Activated CD4-positive, CD25-positive, alpha-beta regulatory T cell treated with anti-CD3 and anti-CD28 coated beads, Interleukin-2, amount 50 U/mL, for 72 hours (primary cell): Measurements from ENCODE around the gene LCE2B.
"Not testable (repeated sequence)": the region's sequence is repeated elsewhere in the genome, so short reads cannot be mapped to it uniquely, and the experiment has no call there.

Source experiments
- DNase-seq: peaks from one replicate; pipeline ENCODE4 v3.0.0; 2021

LCE2B gene

GRCh38 chr1:152685823-152686222, at the start of gene LCE2B:
Gene LCE2B, plus strand, starts transcription at chr1:152686123. Its CDS starts 721 bp downstream, at chr1:152686844.
- DNase-seq = not testable (repeated sequence)

- no peak for DNase-seq
These were observed 45.6 kb upstream of the LCE2B start for GRCh38 chr1:152640351-152640750.

- no peak for DNase-seq
These were observed 42.0 kb upstream of the LCE2B start for GRCh38 chr1:152643945-152644344.

DNA sequence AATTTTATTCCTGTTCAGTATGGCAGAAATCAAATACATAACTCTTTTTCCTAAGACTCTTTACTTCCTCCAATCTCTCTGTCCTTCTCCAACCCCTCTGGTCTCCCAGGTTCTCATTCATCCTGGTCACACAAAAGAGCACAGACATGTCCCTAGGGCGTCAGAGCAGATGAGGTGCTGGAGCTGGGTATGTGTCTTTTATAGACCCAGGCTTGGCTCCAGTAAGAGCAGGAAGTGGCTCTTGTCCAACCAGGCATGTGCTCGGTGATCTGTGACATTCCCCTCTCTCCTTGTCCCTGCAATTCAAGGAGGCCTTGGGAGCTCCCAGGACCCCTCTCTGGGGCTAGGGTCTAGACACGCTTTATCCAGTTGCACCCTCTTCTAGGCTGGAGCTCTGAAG, 40.8 kb upstream of the LCE2B start:
- DNase-seq = no peak

DNA sequence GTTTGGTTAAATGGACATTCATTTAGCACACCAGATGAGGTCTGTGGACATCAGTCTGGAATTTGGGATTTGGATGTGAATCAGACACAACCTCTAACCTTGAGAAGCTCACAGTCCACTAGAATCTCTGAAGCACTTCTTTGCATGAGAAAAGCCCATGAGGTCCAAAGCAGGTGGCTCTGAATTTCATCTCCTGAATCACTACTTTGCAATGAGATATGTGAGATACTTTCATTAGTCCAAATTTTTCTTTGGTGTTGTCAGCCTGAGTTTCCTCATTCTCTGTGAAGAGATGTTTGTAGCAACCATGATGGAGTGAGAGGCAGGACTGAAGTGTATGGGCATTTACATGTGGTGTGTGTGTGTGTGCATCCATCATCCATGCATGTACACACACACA, 39.3 kb upstream of the LCE2B start:
- no peak for DNase-seq

- peak; percentile 58 for DNase-seq
These were observed 31.8 kb upstream of the LCE2B start for GRCh38 chr1:152654110-152654509.

- no peak for DNase-seq
These were observed 29.5 kb upstream of the LCE2B start for GRCh38 chr1:152656459-152656858.

GRCh38 chr1:152657677-152658076, 28.2 kb upstream of the LCE2B start:
- DNase-seq = no peak

GRCh38 chr1:152658649-152659048, 27.3 kb upstream of the LCE2B start:
- DNase-seq = no peak

GRCh38 chr1:152663098-152663497, 22.8 kb upstream of the LCE2B start, which contains the start of gene LCE2D:
Gene LCE2D, plus strand, starts transcription at chr1:152663380. Its CDS starts 726 bp downstream, at chr1:152664106.
- no peak for DNase-seq

DNA sequence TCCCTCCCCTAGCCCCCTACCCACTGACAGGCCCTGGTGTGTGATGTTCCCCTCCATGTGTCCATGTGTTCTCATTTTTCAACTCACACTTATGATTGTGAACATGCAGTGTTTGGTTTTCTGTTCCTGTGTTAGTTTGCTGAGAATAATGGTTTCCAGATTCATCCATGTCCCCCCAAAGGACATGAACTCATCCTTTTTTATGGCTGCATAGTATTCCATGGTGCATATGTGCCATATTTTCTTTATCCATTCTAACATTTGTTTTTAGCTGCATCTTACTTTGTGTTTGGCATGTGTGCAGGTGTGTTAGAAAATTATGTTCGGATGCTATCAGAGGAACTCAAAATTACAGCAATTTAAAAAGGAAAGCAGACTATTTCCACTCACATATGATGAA, 19.8 kb upstream of the LCE2B start:
- DNase-seq = not testable (repeated sequence)

GRCh38 chr1:152667648-152668047, 18.3 kb upstream of the LCE2B start:
- no peak for DNase-seq

- no peak for DNase-seq
These were observed 12.9 kb upstream of the LCE2B start for GRCh38 chr1:152673016-152673415.

DNA sequence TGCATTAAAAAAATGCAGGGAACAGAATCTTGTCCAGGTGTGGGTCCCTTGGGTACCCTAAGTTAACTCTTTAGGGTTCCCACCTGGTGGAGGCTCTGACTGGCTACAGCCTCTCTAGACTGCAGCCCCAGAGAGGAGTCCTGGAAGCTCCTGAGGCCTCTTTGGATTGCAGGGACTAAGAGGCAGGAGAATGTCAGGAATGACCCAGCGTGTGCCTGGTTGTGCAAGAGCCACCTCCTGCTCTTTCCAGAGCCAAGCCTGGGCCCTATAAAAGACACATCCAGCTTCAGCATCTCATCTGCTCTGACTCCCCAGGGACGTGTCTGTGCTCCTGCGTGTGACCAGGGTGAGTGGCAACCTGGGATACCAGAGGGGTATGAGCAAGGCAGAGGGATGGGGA, 10.9 kb upstream of the LCE2B start, which contains the start of gene LCE2C:
Gene LCE2C, plus strand, starts transcription at position 297 of the 400 bp plus-strand sequence. CDS start 737 bp downstream, outside the sequence.
- not testable (repeated sequence) for DNase-seq

DNA sequence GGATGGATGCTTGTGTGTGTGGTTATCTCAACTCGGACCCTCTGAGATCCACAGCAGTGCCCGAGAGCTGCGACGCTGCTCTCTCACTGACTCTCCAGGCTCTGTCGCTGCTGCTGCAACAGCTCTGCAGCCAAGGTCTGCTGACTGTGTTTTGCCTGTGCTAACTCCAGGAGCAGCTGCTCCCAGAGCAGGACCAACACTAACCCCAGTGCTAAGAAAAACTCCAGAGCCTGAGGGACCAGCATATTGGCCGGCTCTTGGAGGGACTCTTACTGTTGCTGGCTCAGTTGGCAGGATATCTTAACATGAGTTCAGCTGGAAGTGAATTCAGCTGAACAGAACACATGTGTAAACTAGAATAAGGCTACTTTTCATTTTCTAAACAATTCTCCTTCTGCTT, 6.5 kb upstream of the LCE2B start:
- DNase-seq = no peak

DNA sequence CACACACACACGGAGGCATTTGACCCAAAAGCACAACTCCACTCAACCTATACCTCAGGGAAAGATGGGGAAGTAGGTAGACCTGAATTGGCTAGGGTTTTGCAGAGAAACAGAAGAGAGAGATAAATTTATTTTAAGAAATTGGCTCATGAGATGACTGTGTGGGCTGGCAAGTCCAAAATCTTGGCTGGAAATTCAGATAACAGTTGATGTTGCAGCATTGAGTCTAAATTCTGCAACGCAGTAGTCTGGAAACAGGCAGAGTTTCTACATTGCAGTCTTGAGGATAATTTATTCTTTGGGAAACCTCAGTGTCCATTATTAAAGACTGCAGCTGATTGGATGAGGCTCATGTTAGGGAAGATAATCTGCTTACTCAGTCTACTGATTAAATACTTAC, 4.3 kb upstream of the LCE2B start:
- DNase-seq = no peak

- no peak for DNase-seq
These were observed 2.1 kb upstream of the LCE2B start for GRCh38 chr1:152683846-152684245.

DNA sequence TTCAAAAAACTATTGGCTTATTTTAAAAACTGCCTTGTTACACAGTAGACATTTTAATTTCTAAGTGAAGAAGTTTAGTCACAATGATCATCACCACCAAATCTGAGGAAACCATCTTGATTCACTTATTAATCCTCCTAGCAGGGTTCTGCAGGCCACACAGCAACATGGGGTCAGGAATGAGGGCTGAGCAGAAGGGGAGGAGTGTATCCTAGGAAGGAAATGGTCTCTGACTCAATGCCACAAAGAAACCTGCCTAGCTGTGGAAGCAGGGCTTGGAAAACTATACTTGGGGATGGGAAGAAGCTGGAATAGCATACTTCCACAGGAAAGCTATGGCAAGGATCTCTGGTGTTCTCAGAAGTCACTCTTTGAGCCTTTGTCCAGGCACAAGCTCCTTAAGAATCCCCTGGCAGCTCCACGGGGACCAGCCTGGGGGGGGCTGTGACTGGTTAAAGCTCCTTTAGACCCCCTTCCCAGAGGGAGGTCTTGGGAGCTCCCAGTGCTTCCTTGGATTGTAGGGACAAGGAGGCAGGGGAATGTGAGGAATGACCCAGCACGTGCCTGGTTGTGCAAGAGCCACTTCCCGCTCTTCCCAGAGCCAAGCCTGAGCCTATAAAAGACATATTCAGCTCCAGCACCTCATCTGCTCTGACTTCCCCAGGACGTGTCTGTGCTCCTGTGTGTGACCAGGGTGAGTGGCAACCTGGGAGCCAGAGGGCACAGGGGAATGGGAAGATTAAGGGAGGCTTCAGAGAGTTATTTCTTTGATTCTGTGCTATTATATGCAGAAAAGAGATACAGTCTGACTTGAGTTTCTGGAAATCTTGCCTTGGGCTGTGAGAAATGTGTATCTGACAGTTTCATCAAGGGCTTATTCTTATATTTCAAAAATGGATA, 12.0 kb downstream of the LCE2B start, which contains the start of gene LCE2A:
Gene LCE2A, plus strand, starts transcription at position 645 of the 900 bp plus-strand sequence. CDS start 557 bp downstream, outside the sequence.
- no peak for DNase-seq

DNA sequence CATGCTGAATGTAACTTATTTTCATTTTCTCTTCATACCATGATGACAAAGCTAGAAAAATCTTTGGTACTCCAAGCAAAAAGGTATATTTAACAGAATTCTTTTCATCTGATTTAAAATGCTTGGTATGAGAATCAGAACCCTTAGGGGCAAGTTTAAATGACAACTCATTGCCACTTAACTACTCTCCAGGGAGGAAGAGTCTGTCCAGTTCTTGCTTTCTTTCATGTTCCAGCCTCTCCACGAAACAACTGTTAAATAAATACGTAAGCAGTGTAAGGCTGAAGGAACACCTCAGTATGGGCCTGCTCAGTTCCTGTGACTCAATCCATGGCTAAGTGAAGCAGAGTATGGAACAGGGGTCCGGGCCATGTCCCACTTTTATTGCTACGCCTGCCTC, 13.8 kb downstream of the LCE2B start:
- no peak for DNase-seq

- DNase-seq = no peak
These were observed 21.9 kb downstream of the LCE2B start, which contains the start of gene LCE4A for GRCh38 chr1:152707860-152708259. Gene LCE4A, plus strand, starts transcription at chr1:152708160. Its CDS starts 916 bp downstream, at chr1:152709076.

DNA sequence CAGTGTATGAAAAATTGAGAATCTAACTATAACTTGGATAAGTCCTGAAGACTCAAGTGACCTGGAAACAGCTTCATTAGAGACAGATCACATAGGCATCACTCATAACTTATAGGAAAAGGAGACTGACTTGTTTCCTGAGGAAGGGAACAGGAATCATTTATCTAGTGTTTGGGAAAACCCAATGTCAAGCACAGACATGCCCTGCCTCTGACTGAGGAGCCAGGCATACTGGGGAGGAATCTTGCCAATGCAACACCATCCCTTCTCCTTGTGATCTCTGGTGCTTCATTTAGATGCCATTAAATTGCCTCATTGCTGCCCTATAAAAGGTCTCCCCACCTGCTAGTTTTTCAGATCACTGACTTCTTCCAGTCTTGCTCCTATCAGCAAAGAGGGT, 32.3 kb downstream of the LCE2B start:
- no peak for DNase-seq

DNA sequence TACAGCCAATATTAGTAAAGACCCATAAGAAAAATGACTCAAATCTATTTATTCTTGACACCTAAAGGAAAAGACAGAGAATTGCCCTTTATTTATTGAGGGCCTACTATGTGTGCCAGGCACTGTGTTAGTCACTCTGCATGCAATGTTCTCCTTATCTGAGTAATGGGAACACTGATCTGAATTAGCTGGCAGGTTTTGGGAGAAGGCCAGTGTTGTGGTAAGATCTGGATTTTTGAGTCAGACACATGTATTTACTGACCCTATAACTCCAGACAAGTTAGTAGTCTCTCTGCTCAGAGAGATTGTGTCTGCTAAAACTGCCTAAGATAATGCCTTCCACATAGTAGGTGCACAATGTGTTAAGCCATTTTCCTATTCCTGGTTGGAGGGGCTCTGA, 39.3 kb downstream of the LCE2B start:
- no peak for DNase-seq

DNA sequence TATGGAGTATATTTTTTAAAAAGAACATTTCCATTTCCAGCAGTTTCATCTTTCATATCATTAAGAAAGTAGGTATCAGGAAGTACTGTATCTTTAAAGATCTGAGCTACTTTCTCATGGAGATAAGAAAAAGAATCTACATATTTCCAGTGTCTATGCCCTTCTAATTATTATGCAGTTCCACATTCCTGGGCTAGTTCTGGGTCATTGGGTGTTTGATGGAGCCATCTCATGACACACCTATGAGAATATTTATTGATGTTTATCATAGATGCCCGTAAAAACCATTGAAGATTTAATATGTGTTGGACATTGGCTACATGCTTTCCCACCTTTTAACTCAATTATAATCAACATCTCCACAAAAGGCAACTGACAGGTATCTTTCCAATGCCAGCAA, 43.1 kb downstream of the LCE2B start:
- DNase-seq = no peak

- DNase-seq = no peak
These were observed 49.7 kb downstream of the LCE2B start for GRCh38 chr1:152735648-152736047.
